CD4-positive, alpha-beta memory T cell (primary cell): Measurements from ENCODE around the gene STYXL2. TPM values are rescaled to one million over a fixed set of nuclear protein-coding genes. Genes with fewer than 3 reads are reported as not detected.
A peak's percentile ranks its signal among the peaks of the same experiment; 100 is the strongest.

Experiments
- CTCF ChIA-PET: fragments of 350-600 bp; sonication (Branson Sonifier 250); formaldehyde crosslinking; loops from one replicate; lab custom pipeline; 2021; ENCODE audit warnings: inconsistent platforms; ENCODE audit not compliant: partially characterized antibody; lab: Charles Lee
- POLR2A ChIA-PET: fragments of 350-600 bp; sonication (Branson Sonifier 250); formaldehyde crosslinking; loops from one replicate; lab custom pipeline; 2021; ENCODE audit not compliant: partially characterized antibody; lab: Charles Lee
- DNase-seq, 5 donors: peaks; one replicate each; pipeline versions ENCODE4 v3.0.0 to v3.0.0-alpha.2; 2020 to 2022; ENCODE audit warnings: mixed read lengths in 1 of 5
- H3K27ac ChIP-seq: one replicate; pipeline ENCODE4 v1.7.0; 2013; ENCODE audit warnings: low read depth, low read length
- H3K27me3 ChIP-seq: 2 replicates; pipeline ENCODE4 v1.7.0; 2013; ENCODE audit warnings: mild to moderate bottlenecking, low read length, moderate library complexity; ENCODE audit not compliant: insufficient read depth
- H3K36me3 ChIP-seq: 2 replicates; pipeline ENCODE4 v1.7.0; 2013; ENCODE audit warnings: mild to moderate bottlenecking, low read length, moderate library complexity; ENCODE audit not compliant: insufficient read depth
- H3K4me1 ChIP-seq: 2 replicates; pipeline ENCODE4 v1.7.0; 2013; ENCODE audit warnings: mild to moderate bottlenecking, low read length, moderate library complexity; ENCODE audit not compliant: insufficient read depth
- H3K4me3 ChIP-seq, 2 donors: one replicate each; pipeline ENCODE4 v1.7.0; 2013; ENCODE audit warnings: low read length in 2 of 2, mild to moderate bottlenecking in 1 of 2
- H3K9me3 ChIP-seq, 2 donors: one replicate each; pipeline ENCODE4 v1.7.0; 2013; ENCODE audit warnings: low read length in 2 of 2, control low read depth in 1 of 2; ENCODE audit not compliant: control insufficient read depth in 1 of 2
- H3K27ac Mint-ChIP-seq, 7 donors: one replicate each; pipeline ENCODE4 v1.8.0; 2020 to 2021; ENCODE audit warnings: mixed read lengths in 7 of 7, mild to moderate bottlenecking in 6 of 7, inconsistent platforms in 3 of 7, moderate library complexity in 3 of 7
- H3K27me3 Mint-ChIP-seq, 2 donors: one replicate each; pipeline ENCODE4 v1.8.0; 2020 to 2021; ENCODE audit warnings: mixed read lengths in 2 of 2
- H3K36me3 Mint-ChIP-seq, 2 donors: one replicate each; pipeline ENCODE4 v1.8.0; 2020 to 2021; ENCODE audit warnings: mixed read lengths in 2 of 2, inconsistent platforms in 1 of 2, mild to moderate bottlenecking in 1 of 2
- H3K4me1 Mint-ChIP-seq, 4 donors: one replicate each; pipeline ENCODE4 v1.8.0; 2020 to 2021; ENCODE audit warnings: mixed read lengths in 4 of 4, mild to moderate bottlenecking in 1 of 4
- H3K4me3 Mint-ChIP-seq, 8 donors: one replicate each; pipeline ENCODE4 v1.8.0; 2020 to 2021; ENCODE audit warnings: mixed read lengths in 8 of 8, mild to moderate bottlenecking in 7 of 8, moderate library complexity in 6 of 8, inconsistent platforms in 3 of 8
- H3K9me3 Mint-ChIP-seq, 8 donors: one replicate each; pipeline ENCODE4 v1.8.0; 2020 to 2021; ENCODE audit warnings: mixed read lengths in 8 of 8, mild to moderate bottlenecking in 5 of 8, inconsistent platforms in 3 of 8, moderate library complexity in 1 of 8
- intact Hi-C: fragments of 100-400 bp; cut with micrococcal nuclease; formaldehyde crosslinking; loops from one replicate; pipeline ENCODE4 v1.15.1; 2023
- polyA plus RNA-seq, 2 donors: library from polyadenylated mRNA; unstranded; fragments of 300-500 nt; fragmentation: Illumina TruSeq; gene quantifications; one replicate each; pipeline ENCODE4 v1.2.3, GENCODE V29; 2021
- total RNA-seq, 2 experiments: library from RNA; stranded (reverse); gene quantifications; one replicate each; pipeline ENCODE4 v1.2.3, GENCODE V29; 2021

The STYXL2 gene
- total and polyA plus RNA-seq, 4 experiments from 2014 or later: not detected

DNA sequence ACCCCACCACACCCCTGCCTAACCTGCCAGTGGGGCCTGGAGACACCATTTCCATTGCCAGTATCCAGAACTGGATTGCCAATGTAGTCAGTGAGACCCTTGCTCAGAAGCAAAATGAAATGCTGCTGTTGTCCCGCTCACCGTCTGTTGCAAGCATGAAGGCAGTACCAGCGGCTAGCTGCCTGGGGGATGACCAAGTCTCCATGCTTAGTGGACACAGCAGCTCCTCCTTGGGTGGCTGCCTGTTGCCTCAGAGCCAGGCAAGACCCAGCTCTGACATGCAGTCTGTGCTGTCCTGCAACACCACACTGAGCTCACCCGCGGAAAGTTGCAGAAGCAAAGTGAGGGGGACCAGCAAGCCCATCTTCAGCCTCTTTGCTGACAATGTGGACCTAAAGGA lies 33.4 kb downstream of the STYXL2 start:
- no peaks in the 10 kb centered on the region for H3K36me3 Mint-ChIP-seq
- H3K9me3 ChIP-seq: no peaks in the 10 kb centered on the region
- H3K27ac ChIP-seq: no peak overlapping the region
- H3K4me3 Mint-ChIP-seq: no peak overlapping the region
- H3K27me3 Mint-ChIP-seq: peaks cover 16 to 31% of the 10 kb centered on the region in 2 donors
- H3K9me3 Mint-ChIP-seq: peaks cover 0 to 2% (median 0%) of the 10 kb centered on the region in 8 donors
- DNase-seq: no peak
- no peaks in the 10 kb centered on the region for H3K27me3 ChIP-seq
- CTCF ChIA-PET: interaction anchor here (1.2 to 10.1 kb wide), 7 partner anchors 9 to 218 kb away, joined by 3 to 183 read pairs (median 6); partner anchors contain the start of genes GPA33 and POU2F1
- no peaks in the 10 kb centered on the region for H3K4me1 Mint-ChIP-seq
- H3K36me3 ChIP-seq: no peaks in the 10 kb centered on the region
- POLR2A ChIA-PET: interaction anchor here (0.7 to 0.9 kb wide), 2 partner anchors 36 to 93 kb away, joined by 3 read pairs; no protein-coding TSS in a partner anchor
- intact Hi-C loops: no loop called here
- no peaks in the 10 kb centered on the region for H3K4me1 ChIP-seq
- no peak overlapping the region for H3K27ac Mint-ChIP-seq
- H3K4me3 ChIP-seq: no peak overlapping the region

- no peaks in the 10 kb centered on the region for H3K36me3 Mint-ChIP-seq
- POLR2A ChIA-PET: interaction anchor here (0.7 to 0.9 kb wide), 2 partner anchors 37 to 93 kb away, joined by 3 read pairs; no protein-coding TSS in a partner anchor
These were observed 33.8 kb downstream of the STYXL2 start for GRCh38 chr1:167127661-167128060.

GRCh38 chr1:167128261-167129227 lies 34.7 kb downstream of the STYXL2 start:
- H3K9me3 Mint-ChIP-seq: peaks cover 0 to 2% (median 0%) of the 10 kb centered on the region in 8 donors
- intact Hi-C loops: loop anchor here (1.0 kb wide), 1 partner anchor 218 kb away; no protein-coding TSS in a partner anchor
- no peaks in the 10 kb centered on the region for H3K9me3 ChIP-seq
- H3K27me3 Mint-ChIP-seq: peaks cover 16 to 35% of the 10 kb centered on the region in 2 donors
- no peaks in the 10 kb centered on the region for H3K4me1 ChIP-seq
- H3K36me3 ChIP-seq: no peaks in the 10 kb centered on the region
- no peak overlapping the region for H3K4me3 Mint-ChIP-seq
- no peaks in the 10 kb centered on the region for H3K27me3 ChIP-seq
- peak overlapping the region in 1 of 7 donors; percentile 72 for H3K27ac Mint-ChIP-seq
- ChIA-PET CTCF (interaction anchor here (0.7 to 10.1 kb wide), 5 partner anchors 66 to 365 kb away, joined by 3 to 183 read pairs (median 4); no protein-coding TSS in a partner anchor), POLR2A (no interaction called here)
- H3K36me3 Mint-ChIP-seq: no peaks in the 10 kb centered on the region
- DNase-seq: peak in 2 of 5 donors; percentile 8 to 16
- no peak overlapping the region for H3K4me3 ChIP-seq
- no peak overlapping the region for H3K27ac ChIP-seq
- H3K4me1 Mint-ChIP-seq: no peaks in the 10 kb centered on the region

More at GRCh38 chr1:167127661-167128060, 33.8 kb downstream of the STYXL2 start:
- Histone ChIP-seq H3K27me3 (no peaks in the 10 kb centered on the region), H3K36me3 (no peaks in the 10 kb centered on the region), H3K4me3 (no peak overlapping the region), H3K4me1 (no peaks in the 10 kb centered on the region), H3K9me3 (no peaks in the 10 kb centered on the region), H3K27ac (no peak overlapping the region)
- intact Hi-C loops: no loop called here
- H3K27ac Mint-ChIP-seq: no peak overlapping the region
- no peak overlapping the region for H3K4me3 Mint-ChIP-seq
- peaks cover 0 to 2% (median 0%) of the 10 kb centered on the region in 8 donors for H3K9me3 Mint-ChIP-seq
- H3K27me3 Mint-ChIP-seq: peaks cover 16 to 33% of the 10 kb centered on the region in 2 donors
- CTCF ChIA-PET: interaction anchor here (1.2 to 10.1 kb wide), 6 partner anchors 9 to 218 kb away, joined by 4 to 183 read pairs (median 6); partner anchors contain the start of genes GPA33 and POU2F1
- DNase-seq: no peak
- no peaks in the 10 kb centered on the region for H3K4me1 Mint-ChIP-seq

DNA sequence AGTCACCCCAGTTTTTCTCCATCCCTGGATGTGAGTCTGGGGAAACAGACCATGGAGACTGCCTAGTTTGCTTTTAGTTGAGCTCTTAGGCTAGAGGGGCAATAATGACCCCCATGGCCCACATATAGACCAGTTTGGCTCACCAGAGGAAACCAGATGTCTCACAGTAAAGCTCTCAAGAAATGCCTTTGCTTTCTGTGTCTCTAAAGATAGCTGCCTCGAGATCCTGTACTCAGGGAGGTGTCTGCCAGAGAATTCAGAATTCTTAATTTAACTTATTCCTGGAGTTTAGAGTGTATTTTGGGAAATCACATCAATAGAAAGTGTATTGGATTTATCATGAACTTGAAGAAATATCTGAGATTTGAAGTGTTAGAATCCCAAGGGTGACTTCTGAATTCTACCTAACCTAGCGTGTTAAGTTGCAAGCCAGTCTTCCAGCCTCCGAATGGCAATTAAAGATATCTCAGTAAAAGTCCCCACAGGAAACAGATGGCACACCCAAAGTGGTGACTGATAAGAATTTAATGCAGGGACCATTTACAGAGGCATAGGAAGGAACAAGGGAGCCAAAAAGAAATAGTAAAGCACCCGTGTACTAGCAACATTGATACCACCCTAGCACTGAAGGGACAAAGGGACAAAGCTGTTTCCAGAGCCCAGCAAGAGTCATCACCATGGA lies 37.1 kb downstream of the STYXL2 start:
- Mint-ChIP-seq H3K36me3 (no peaks in the 10 kb centered on the region), H3K9me3 (peaks cover 0 to 2% (median 0%) of the 10 kb centered on the region in 8 donors), H3K27ac (peak overlapping the region in 1 of 7 donors; percentile 9), H3K4me1 (no peaks in the 10 kb centered on the region), H3K4me3 (no peak overlapping the region), H3K27me3 (peaks cover 22 to 36% of the 10 kb centered on the region in 2 donors)
- Histone ChIP-seq H3K36me3 (no peaks in the 10 kb centered on the region), H3K4me1 (no peaks in the 10 kb centered on the region), H3K4me3 (no peak overlapping the region), H3K27me3 (no peaks in the 10 kb centered on the region), H3K27ac (no peak overlapping the region), H3K9me3 (no peaks in the 10 kb centered on the region)
- no peak for DNase-seq
- intact Hi-C loops: no loop called here
- ChIA-PET POLR2A (no interaction called here), CTCF (interaction anchor here (0.7 to 3.1 kb wide), 4 partner anchors 65 to 222 kb away, joined by 3 to 11 read pairs (median 4); no protein-coding TSS in a partner anchor)

DNA sequence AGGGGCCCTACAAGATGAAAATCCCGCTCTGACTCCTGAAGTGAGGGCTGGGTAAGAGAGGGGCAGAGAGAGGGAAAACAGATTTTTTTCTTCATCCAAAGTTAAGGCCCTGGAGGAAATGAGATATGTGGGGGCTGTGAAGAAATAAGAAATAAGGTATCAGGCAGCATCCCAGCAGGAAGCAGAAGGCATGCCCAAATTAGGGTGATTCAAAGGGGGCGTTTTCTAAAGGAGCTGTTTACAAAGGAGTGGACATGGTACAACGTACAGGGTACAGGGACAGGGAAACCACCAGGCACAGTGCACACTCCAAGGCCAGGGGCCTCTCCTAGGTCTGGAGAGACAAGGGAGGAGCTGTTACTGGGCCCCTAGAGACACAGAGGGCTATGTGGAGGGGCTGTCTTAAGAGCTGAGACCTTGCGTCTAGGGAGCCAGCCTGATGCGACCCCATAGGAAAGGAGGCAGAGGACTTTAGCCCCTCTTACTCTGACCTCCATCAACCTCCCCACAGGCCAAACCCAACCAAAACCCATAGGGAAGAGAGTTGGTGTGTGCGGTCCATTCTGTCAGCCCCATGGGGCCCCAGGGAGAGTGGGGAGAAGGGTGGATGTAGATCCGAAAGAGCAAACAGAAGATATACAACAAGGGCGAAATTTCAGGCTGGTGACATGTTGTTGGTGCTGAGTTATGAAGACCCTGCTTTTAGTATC lies 38.6 kb downstream of the STYXL2 start:
- intact Hi-C loops: no loop called here
- ChIA-PET CTCF (interaction anchor here (1.9 to 3.1 kb wide), 2 partner anchors 7 to 67 kb away, joined by 5 to 11 read pairs; no protein-coding TSS in a partner anchor), POLR2A (no interaction called here)
- H3K27me3 Mint-ChIP-seq: peaks cover 22 to 28% of the 10 kb centered on the region in 2 donors
- peak overlapping the region in 1 of 7 donors; percentile 17 for H3K27ac Mint-ChIP-seq
- H3K4me3 Mint-ChIP-seq: no peak overlapping the region
- H3K9me3 Mint-ChIP-seq: no peaks in the 10 kb centered on the region
- H3K4me3 ChIP-seq: no peak overlapping the region
- H3K4me1 Mint-ChIP-seq: no peaks in the 10 kb centered on the region
- no peaks in the 10 kb centered on the region for H3K27me3 ChIP-seq
- H3K36me3 Mint-ChIP-seq: no peaks in the 10 kb centered on the region
- no peaks in the 10 kb centered on the region for H3K9me3 ChIP-seq
- DNase-seq: no peak
- H3K36me3 ChIP-seq: no peaks in the 10 kb centered on the region
- H3K27ac ChIP-seq: no peak overlapping the region
- no peaks in the 10 kb centered on the region for H3K4me1 ChIP-seq

- no peaks in the 10 kb centered on the region for H3K36me3 Mint-ChIP-seq
- no peaks in the 10 kb centered on the region for H3K9me3 ChIP-seq
These were observed 41.5 kb downstream of the STYXL2 start for GRCh38 chr1:167135281-167135840.

More at GRCh38 chr1:167135281-167135840, 41.5 kb downstream of the STYXL2 start:
- ChIA-PET CTCF (interaction anchor here (0.9 to 1.1 kb wide), 2 partner anchors 58 to 76 kb away, joined by 3 read pairs; no protein-coding TSS in a partner anchor), POLR2A (interaction anchor here (0.7 kb wide), 1 partner anchor 9 kb away, joined by 3 read pairs; no protein-coding TSS in a partner anchor)
- Mint-ChIP-seq H3K4me1 (no peaks in the 10 kb centered on the region), H3K27me3 (peaks cover 6 to 17% of the 10 kb centered on the region in 2 donors), H3K9me3 (no peaks in the 10 kb centered on the region), H3K4me3 (no peak overlapping the region), H3K27ac (no peak overlapping the region)
- no peak for DNase-seq
- Histone ChIP-seq H3K36me3 (no peaks in the 10 kb centered on the region), H3K4me3 (no peak overlapping the region), H3K27me3 (no peaks in the 10 kb centered on the region), H3K4me1 (no peaks in the 10 kb centered on the region), H3K27ac (no peak overlapping the region)
- intact Hi-C loops: no loop called here
